ENCODE measurements around the gene ARHGEF26.

The ARHGEF26 gene

DNA sequence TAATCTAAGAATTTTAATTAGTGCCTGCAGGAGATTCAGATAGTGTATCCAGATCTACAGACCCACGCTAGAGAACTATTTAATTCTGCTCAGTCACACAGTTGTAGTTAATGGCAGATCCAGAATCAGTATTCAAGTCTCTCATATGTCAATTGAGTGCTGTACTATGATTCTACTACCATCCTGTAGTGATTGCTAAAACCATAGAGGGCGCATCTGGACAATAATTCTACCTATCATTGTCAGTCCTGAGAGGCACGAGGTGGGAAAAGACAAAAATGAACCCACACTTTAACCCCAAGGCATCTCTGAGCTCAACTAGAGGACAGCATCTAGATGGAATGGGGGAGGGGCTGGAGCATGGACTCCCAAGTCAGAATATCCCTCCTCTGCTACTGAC is 180.4 kb downstream of the ARHGEF26 start:
- H2BK12ac ChIP-seq (ENCODE audit: low read length in 2 of 2): no peak overlapping the region
- no peak overlapping the region for H3K23ac ChIP-seq (ENCODE audit: low read length in 2 of 2)
- no peak overlapping the region for H4K8ac ChIP-seq (ENCODE audit: low read length)
- DNase-seq: no peak
- no peak overlapping the region for H3K4me3 ChIP-seq (ENCODE audit: insufficient read depth in 1 of 2, low read depth in 1 of 2, low read length in 2 of 2)
- no peak overlapping the region for H3K27ac ChIP-seq (ENCODE audit: low read length, poor library complexity, severe bottlenecking)
- no peak overlapping the region for H3K18ac ChIP-seq (ENCODE audit: low read depth in 1 of 2, low read length in 2 of 2)
- no peak overlapping the region for H3K4me2 ChIP-seq (ENCODE audit: low read length, poor library complexity, severe bottlenecking)
- H4K91ac ChIP-seq (ENCODE audit: low read length): no peak overlapping the region
- peaks cover 16 to 94% of the 10 kb centered on the region in 2 experiments for H3K36me3 ChIP-seq (ENCODE audit: control insufficient read depth in 1 of 2, insufficient read depth in 2 of 2, low read depth in 1 of 2, low read length in 2 of 2)
- peaks cover 6% of the 10 kb centered on the region for H3K4me1 ChIP-seq (ENCODE audit: control insufficient read depth, insufficient read depth, low read depth, low read length)
- H2BK5ac ChIP-seq (ENCODE audit: low read depth, low read length, poor library complexity, severe bottlenecking): no peak overlapping the region
- no peak overlapping the region for H2BK15ac ChIP-seq (ENCODE audit: low read depth, poor library complexity, severe bottlenecking)
- no peak overlapping the region for H3K4ac ChIP-seq (ENCODE audit: low read depth in 1 of 2, low read length in 2 of 2)
- H2AFZ ChIP-seq (ENCODE audit: low read depth, low read length): no peak overlapping the region
- H3K27me3 ChIP-seq (ENCODE audit: control insufficient read depth in 1 of 2, insufficient read depth in 1 of 2, low read length in 2 of 2): no peaks in the 10 kb centered on the region
- peaks cover 5% of the 10 kb centered on the region for H3K79me1 ChIP-seq (replicated peaks; ENCODE audit: low read length, poor library complexity, severe bottlenecking)
- 92% methylated on average over 3 of the region's 3 CpGs for WGBS
- H3K9ac ChIP-seq (ENCODE audit: low read length): no peak overlapping the region
- H3K14ac ChIP-seq (ENCODE audit: low read length in 2 of 2): no peak overlapping the region
- H2AK5ac ChIP-seq (ENCODE audit: low read length, severe bottlenecking): no peak overlapping the region
- no peaks in the 10 kb centered on the region for H3K9me3 ChIP-seq (ENCODE audit: control insufficient read depth, low read length)
- H2BK120ac ChIP-seq (ENCODE audit: low read depth, low read length): no peak overlapping the region

DNA sequence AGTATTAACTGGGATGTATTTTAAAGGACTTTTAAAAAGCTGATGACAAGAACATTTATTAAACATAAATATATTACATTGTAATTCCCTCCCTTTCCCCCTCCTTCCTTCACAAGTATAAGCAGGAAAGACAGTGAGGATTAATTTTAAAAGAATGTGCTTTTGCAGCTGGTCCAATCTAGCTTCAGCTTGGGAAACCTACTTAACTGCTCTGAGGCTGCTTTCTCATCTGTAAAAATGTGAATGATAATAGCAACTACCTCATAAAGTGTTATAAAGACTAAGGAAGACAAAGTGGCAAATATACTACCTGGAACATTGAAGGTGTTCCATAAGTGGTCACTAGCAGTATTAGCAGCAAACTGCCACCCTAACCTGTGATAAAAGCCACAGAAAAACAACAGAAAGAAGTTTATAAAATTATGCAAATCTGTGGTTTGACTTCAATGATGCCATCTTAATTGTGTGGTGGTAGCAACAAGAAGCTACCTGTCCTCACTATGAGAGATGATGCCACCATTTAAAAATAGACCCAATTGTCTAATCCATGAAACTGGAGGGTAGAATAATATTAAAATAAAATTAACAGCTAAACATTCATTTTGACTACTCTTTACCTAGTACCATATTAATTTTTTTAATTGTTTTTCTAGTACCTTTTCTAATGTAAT is 183.1 kb downstream of the ARHGEF26 start:
- Histone ChIP-seq H2BK5ac (ENCODE audit: low read depth, low read length, poor library complexity, severe bottlenecking) (no peak overlapping the region), H3K4ac (ENCODE audit: low read depth in 1 of 2, low read length in 2 of 2) (no peak overlapping the region), H3K4me1 (ENCODE audit: control insufficient read depth, insufficient read depth, low read depth, low read length) (peaks cover 6% of the 10 kb centered on the region), H3K9me3 (ENCODE audit: control insufficient read depth, low read length) (no peaks in the 10 kb centered on the region), H3K79me1 (replicated peaks; ENCODE audit: low read length, poor library complexity, severe bottlenecking) (peaks cover 8% of the 10 kb centered on the region), H3K27ac (ENCODE audit: low read length, poor library complexity, severe bottlenecking) (peak overlapping the region; percentile 71), H3K27me3 (ENCODE audit: control insufficient read depth in 1 of 2, insufficient read depth in 1 of 2, low read length in 2 of 2) (no peaks in the 10 kb centered on the region), H2BK12ac (ENCODE audit: low read length in 2 of 2) (no peak overlapping the region), H3K23ac (ENCODE audit: low read length in 2 of 2) (no peak overlapping the region), H3K14ac (ENCODE audit: low read length in 2 of 2) (no peak overlapping the region), H3K9ac (ENCODE audit: low read length) (peak overlapping the region; percentile 58), H2BK15ac (ENCODE audit: low read depth, poor library complexity, severe bottlenecking) (no peak overlapping the region), H2AFZ (ENCODE audit: low read depth, low read length) (no peak overlapping the region), H2BK120ac (ENCODE audit: low read depth, low read length) (no peak overlapping the region), H4K8ac (ENCODE audit: low read length) (no peak overlapping the region), H4K91ac (ENCODE audit: low read length) (no peak overlapping the region), H3K36me3 (ENCODE audit: control insufficient read depth in 1 of 2, insufficient read depth in 2 of 2, low read depth in 1 of 2, low read length in 2 of 2) (peaks cover 11 to 99% of the 10 kb centered on the region in 2 experiments), H3K18ac (ENCODE audit: low read depth in 1 of 2, low read length in 2 of 2) (no peak overlapping the region), H3K4me2 (ENCODE audit: low read length, poor library complexity, severe bottlenecking) (no peak overlapping the region), H3K4me3 (ENCODE audit: insufficient read depth in 1 of 2, low read depth in 1 of 2, low read length in 2 of 2) (no peak overlapping the region), H2AK5ac (ENCODE audit: low read length, severe bottlenecking) (no peak overlapping the region)
- DNase-seq: no peak

DNA sequence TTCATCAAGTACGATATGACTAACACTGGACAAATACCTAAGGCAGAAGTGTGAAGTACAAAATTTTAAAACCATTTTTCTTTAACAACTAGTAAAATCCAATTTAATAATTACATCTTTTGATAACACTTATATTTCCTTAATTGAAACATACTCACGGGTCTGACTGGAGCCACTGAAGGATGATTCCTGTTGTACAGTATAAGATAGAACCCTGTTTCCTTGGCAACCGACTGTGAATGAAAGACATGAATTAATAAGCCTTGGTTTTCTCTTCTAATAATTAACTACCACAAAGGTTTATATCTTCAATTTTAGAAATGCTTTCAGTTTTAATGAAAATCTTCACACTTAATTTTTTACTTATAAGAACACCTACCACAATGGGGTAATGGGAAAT is 183.7 kb downstream of the ARHGEF26 start:
- Histone ChIP-seq H3K4ac (ENCODE audit: low read depth in 1 of 2, low read length in 2 of 2) (no peak overlapping the region), H2BK12ac (ENCODE audit: low read length in 2 of 2) (no peak overlapping the region), H3K14ac (ENCODE audit: low read length in 2 of 2) (no peak overlapping the region), H3K27ac (ENCODE audit: low read length, poor library complexity, severe bottlenecking) (no peak overlapping the region), H3K9ac (ENCODE audit: low read length) (no peak overlapping the region), H3K79me1 (replicated peaks; ENCODE audit: low read length, poor library complexity, severe bottlenecking) (peaks cover 8% of the 10 kb centered on the region), H2AK5ac (ENCODE audit: low read length, severe bottlenecking) (no peak overlapping the region), H4K91ac (ENCODE audit: low read length) (no peak overlapping the region), H3K18ac (ENCODE audit: low read depth in 1 of 2, low read length in 2 of 2) (no peak overlapping the region), H3K4me1 (ENCODE audit: control insufficient read depth, insufficient read depth, low read depth, low read length) (peaks cover 6% of the 10 kb centered on the region), H3K9me3 (ENCODE audit: control insufficient read depth, low read length) (no peaks in the 10 kb centered on the region), H2BK5ac (ENCODE audit: low read depth, low read length, poor library complexity, severe bottlenecking) (no peak overlapping the region), H3K27me3 (ENCODE audit: control insufficient read depth in 1 of 2, insufficient read depth in 1 of 2, low read length in 2 of 2) (no peaks in the 10 kb centered on the region), H3K4me2 (ENCODE audit: low read length, poor library complexity, severe bottlenecking) (no peak overlapping the region), H2BK120ac (ENCODE audit: low read depth, low read length) (no peak overlapping the region), H3K4me3 (ENCODE audit: insufficient read depth in 1 of 2, low read depth in 1 of 2, low read length in 2 of 2) (no peak overlapping the region), H2BK15ac (ENCODE audit: low read depth, poor library complexity, severe bottlenecking) (no peak overlapping the region), H3K23ac (ENCODE audit: low read length in 2 of 2) (no peak overlapping the region), H2AFZ (ENCODE audit: low read depth, low read length) (no peak overlapping the region), H4K8ac (ENCODE audit: low read length) (no peak overlapping the region), H3K36me3 (ENCODE audit: control insufficient read depth in 1 of 2, insufficient read depth in 2 of 2, low read depth in 1 of 2, low read length in 2 of 2) (peaks cover 11 to 99% of the 10 kb centered on the region in 2 experiments)
- 100% methylated on average over 1 of the region's 3 CpGs for WGBS
- DNase-seq: no peak

DNA sequence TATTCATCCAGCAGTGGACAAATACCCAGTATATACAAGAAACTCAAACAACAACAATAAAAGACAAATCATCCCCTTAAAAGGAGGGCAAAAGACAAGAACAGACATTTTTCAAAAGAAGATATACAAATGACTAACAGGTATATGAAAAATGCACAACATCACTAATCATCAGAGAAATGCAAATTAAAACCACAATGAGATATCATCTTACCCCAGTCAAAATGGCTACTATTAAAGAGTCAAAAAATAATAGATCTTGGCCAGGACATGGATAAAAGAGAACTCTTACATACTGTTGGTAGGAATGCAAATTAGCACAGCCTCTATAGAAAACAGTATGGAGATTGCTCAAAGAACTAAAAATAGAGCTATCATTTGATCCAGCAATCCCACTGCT is 186.2 kb downstream of the ARHGEF26 start:
- H2BK15ac ChIP-seq (ENCODE audit: low read depth, poor library complexity, severe bottlenecking): no peak overlapping the region
- no peak overlapping the region for H3K27ac ChIP-seq (ENCODE audit: low read length, poor library complexity, severe bottlenecking)
- no peak overlapping the region for H4K91ac ChIP-seq (ENCODE audit: low read length)
- no peak for DNase-seq
- H4K8ac ChIP-seq (ENCODE audit: low read length): no peak overlapping the region
- H3K9ac ChIP-seq (ENCODE audit: low read length): no peak overlapping the region
- no peak overlapping the region for H2BK5ac ChIP-seq (ENCODE audit: low read depth, low read length, poor library complexity, severe bottlenecking)
- no peak overlapping the region for H2BK12ac ChIP-seq (ENCODE audit: low read length in 2 of 2)
- no peak overlapping the region for H3K23ac ChIP-seq (ENCODE audit: low read length in 2 of 2)
- no peak overlapping the region for H3K4me2 ChIP-seq (ENCODE audit: low read length, poor library complexity, severe bottlenecking)
- no peak overlapping the region for H3K18ac ChIP-seq (ENCODE audit: low read depth in 1 of 2, low read length in 2 of 2)
- H2AK5ac ChIP-seq (ENCODE audit: low read length, severe bottlenecking): no peak overlapping the region
- H3K27me3 ChIP-seq (ENCODE audit: control insufficient read depth in 1 of 2, insufficient read depth in 1 of 2, low read length in 2 of 2): no peaks in the 10 kb centered on the region
- no peak overlapping the region for H3K4me3 ChIP-seq (ENCODE audit: insufficient read depth in 1 of 2, low read depth in 1 of 2, low read length in 2 of 2)
- peaks cover 6% of the 10 kb centered on the region for H3K4me1 ChIP-seq (ENCODE audit: control insufficient read depth, insufficient read depth, low read depth, low read length)
- H3K14ac ChIP-seq (ENCODE audit: low read length in 2 of 2): no peak overlapping the region
- H2BK120ac ChIP-seq (ENCODE audit: low read depth, low read length): no peak overlapping the region
- peaks cover 6% of the 10 kb centered on the region for H3K79me1 ChIP-seq (replicated peaks; ENCODE audit: low read length, poor library complexity, severe bottlenecking)
- H3K4ac ChIP-seq (ENCODE audit: low read depth in 1 of 2, low read length in 2 of 2): no peak overlapping the region
- H3K36me3 ChIP-seq (ENCODE audit: control insufficient read depth in 1 of 2, insufficient read depth in 2 of 2, low read depth in 1 of 2, low read length in 2 of 2): peaks cover 11 to 87% of the 10 kb centered on the region in 2 experiments
- H3K9me3 ChIP-seq (ENCODE audit: control insufficient read depth, low read length): no peaks in the 10 kb centered on the region
- no peak overlapping the region for H2AFZ ChIP-seq (ENCODE audit: low read depth, low read length)

Measured in mesenchymal stem cell (in vitro differentiated cells and primary cell).